GM19035 (cell line): Measurements from ENCODE around the gene SPDYC.

ENCODE experiments used
- ATAC-seq: cut with Tn5 transposase; IDR thresholded peaks from one replicate; pipeline ENCODE4 v1.9.1; 2021; ENCODE audit not compliant: unreplicated experiment

SPDYC gene

GRCh38 chr11:65218446-65218845 lies 48.4 kb downstream of the SPDYC start:
- no peak for ATAC-seq

GRCh38 chr11:65219930-65220213 lies 49.8 kb downstream of the SPDYC start:
- no peak for ATAC-seq

GRCh38 chr11:65221026-65221425 lies 51.0 kb downstream of the SPDYC start:
- no peak for ATAC-seq
